ENCODE measurements around the gene IER5. TPM values are rescaled to one million over a fixed set of nuclear protein-coding genes. Genes with fewer than 3 reads are reported as not detected.
A peak's percentile ranks its signal among the peaks of the same experiment; 100 is the strongest.

The IER5 gene
- total and polyA plus RNA-seq, 9 of the 15 experiments (the other 6 are each of a cell fraction or from before 2014, with no cell fraction given): 2.4 to 32.1 (median 12.0) TPM

DNA sequence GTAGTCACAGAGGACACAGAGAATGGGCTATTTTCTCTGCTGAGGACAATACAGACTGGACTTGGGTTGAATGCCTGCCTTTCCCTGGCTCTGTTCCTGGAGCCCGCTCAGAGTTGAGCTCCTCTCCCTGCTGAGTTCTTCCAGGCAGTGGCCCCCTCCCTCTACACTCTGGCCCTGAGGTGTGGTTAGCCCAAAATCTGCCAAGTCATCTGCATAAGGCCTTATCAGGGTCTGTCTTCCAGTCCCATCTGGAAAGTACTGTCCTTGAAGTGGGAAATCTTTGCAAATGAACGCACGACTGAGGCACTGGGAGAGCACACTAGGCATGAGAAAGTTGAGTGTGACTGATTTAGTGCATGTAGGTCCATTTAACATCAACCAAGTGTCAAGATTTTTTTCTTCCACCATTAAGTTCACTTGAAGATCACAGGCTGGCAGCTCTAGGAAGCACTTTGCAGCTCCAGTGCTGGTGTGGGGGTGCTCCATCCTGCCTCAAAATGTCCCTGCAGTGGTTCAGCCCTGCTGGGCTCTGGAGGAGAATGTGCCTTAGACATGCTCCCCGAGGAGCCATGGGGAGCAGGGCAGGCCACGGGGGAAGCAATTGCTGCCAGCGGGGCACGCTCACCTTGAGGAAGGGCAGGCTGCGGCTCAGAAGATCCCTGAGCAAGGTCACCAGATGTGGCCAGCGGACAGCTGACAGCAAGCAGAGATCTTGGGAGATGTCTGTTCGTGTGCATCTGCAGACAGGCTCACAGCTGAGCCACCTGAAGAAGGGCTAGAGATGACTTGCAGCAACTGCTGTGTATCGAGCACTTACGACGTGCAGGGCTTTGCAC is 41.5 kb downstream of the IER5 start (continued):
- TF ChIP-seq ZNF512 (tag; IDR thresholded peaks at IDR 0.05): no peak
- TF ChIP-seq KLF6 (CRISPR knock-in tag; IDR thresholded peaks at IDR 0.05; ENCODE audit: borderline replicate concordance): peak; percentile 63; the same call in 1 of the 2 replicates
- TF ChIP-seq PURB (CRISPR knock-in tag; IDR thresholded peaks at IDR 0.05; ENCODE audit: low read depth): no peak
- no peak for TF ChIP-seq RBM17 (IDR thresholded peaks at IDR 0.05; ENCODE audit: borderline replicate concordance, low read depth, low read length)
- TF ChIP-seq, protein P1, sequence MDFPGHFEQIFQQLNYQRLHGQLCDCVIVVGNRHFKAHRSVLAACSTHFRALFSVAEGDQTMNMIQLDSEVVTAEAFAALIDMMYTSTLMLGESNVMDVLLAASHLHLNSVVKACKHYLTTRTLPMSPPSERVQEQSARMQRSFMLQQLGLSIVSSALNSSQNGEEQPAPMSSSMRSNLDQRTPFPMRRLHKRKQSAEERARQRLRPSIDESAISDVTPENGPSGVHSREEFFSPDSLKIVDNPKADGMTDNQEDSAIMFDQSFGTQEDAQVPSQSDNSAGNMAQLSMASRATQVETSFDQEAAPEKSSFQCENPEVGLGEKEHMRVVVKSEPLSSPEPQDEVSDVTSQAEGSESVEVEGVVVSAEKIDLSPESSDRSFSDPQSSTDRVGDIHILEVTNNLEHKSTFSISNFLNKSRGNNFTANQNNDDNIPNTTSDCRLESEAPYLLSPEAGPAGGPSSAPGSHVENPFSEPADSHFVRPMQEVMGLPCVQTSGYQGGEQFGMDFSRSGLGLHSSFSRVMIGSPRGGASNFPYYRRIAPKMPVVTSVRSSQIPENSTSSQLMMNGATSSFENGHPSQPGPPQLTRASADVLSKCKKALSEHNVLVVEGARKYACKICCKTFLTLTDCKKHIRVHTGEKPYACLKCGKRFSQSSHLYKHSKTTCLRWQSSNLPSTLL (IDR thresholded peaks at IDR 0.05): no peak
- TF ChIP-seq, protein P2, sequence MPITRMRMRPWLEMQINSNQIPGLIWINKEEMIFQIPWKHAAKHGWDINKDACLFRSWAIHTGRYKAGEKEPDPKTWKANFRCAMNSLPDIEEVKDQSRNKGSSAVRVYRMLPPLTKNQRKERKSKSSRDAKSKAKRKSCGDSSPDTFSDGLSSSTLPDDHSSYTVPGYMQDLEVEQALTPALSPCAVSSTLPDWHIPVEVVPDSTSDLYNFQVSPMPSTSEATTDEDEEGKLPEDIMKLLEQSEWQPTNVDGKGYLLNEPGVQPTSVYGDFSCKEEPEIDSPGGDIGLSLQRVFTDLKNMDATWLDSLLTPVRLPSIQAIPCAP (CRISPR knock-in tag; IDR thresholded peaks at IDR 0.05; ENCODE audit: borderline replicate concordance): no peak
- 0 out of 2 replicates have a peak, but pooled peaks have one; percentile 16 for TF ChIP-seq SMC3 (conservative IDR thresholded peaks at IDR 0.05; ENCODE audit: insufficient read depth, low read depth, low read length)
- TF ChIP-seq ZNF12 (CRISPR knock-in tag; IDR thresholded peaks at IDR 0.05): peak; percentile 39; the same call in 1 of the 2 replicates
- TF ChIP-seq RBM25 (IDR thresholded peaks at IDR 0.05; ENCODE audit: low read depth, low read length, severe bottlenecking): no peak
- TF ChIP-seq GTF2F1 (IDR thresholded peaks at IDR 0.05; ENCODE audit: low read depth, low read length): no peak
- TF ChIP-seq CBX3 (IDR thresholded peaks at IDR 0.05; ENCODE audit: borderline replicate concordance in 1 of 2, low read length in 2 of 2): peak in 1 of 2 experiments; percentile 21; a peak in 1 of 3 replicates
- TF ChIP-seq TEAD1 (CRISPR knock-in tag; IDR thresholded peaks at IDR 0.05): peak in 1 of 2 experiments; percentile 56; a peak in 1 of 4 replicates
- TF ChIP-seq CREBBP (IDR thresholded peaks at IDR 0.05; ENCODE audit: low read depth, low read length): no peak
- 0 out of 2 replicates have a peak, but pooled peaks have one; percentile 41 for TF ChIP-seq ARID3A (IDR thresholded peaks at IDR 0.05; ENCODE audit: borderline replicate concordance, low read depth, low read length)
- no peak for TF ChIP-seq ATF1 (CRISPR knock-in tag; IDR thresholded peaks at IDR 0.05)
- no peak for TF ChIP-seq ATF1 (tag; IDR thresholded peaks at IDR 0.05)
- no peak for TF ChIP-seq NFYB (IDR thresholded peaks at IDR 0.05; ENCODE audit: extremely low read depth, insufficient read length)
- TF ChIP-seq FOSL1 (tag; conservative IDR thresholded peaks at IDR 0.05): no peak; the same call in 1 of the 2 replicates
- TF ChIP-seq DACH1 (IDR thresholded peaks at IDR 0.05; ENCODE audit: partially characterized antibody): peak; percentile 37
- no peak for TF ChIP-seq TFAM (CRISPR knock-in tag; conservative IDR thresholded peaks at IDR 0.05)
- TF ChIP-seq ZBTB8A (IDR thresholded peaks at IDR 0.05; ENCODE audit: partially characterized antibody): no peak
- TF ChIP-seq ZNF780A (CRISPR knock-in tag; IDR thresholded peaks at IDR 0.05): no peak
